Activated CD8-positive, alpha-beta memory T cell treated with anti-CD3 and anti-CD28 coated beads for 1 hour (primary cell): ENCODE measurements around the gene MTOR.
"Not testable (repeated sequence)": the region's sequence is repeated elsewhere in the genome, so short reads cannot be mapped to it uniquely, and the experiment has no call there.

ENCODE experiments used
- DNase-seq, 2 donors: peaks; one replicate each; pipeline ENCODE4 v3.0.0-alpha.2; 2020; ENCODE audit warnings: low read depth in 1 of 2; ENCODE audit errors: extremely low read depth in 1 of 2

Gene MTOR

DNA sequence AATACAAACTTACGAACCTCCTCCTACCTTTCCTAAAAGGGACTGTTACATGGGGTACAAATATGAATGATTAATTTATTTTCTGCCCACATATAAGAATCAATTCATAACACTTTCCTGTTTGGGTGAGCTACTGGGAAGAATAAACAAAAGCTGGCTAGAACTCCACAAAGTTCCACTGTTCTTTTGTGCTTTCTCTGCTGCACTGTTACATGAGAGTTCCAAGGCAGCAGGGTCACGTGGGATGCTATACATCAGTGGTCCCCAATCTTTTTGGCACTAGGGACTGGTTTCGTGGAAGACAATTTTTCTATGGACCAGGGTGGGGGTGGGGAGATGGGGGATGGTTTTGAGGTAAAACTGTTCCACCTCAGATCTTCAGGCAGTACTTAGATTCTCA, 75.4 kb downstream of the MTOR start:
- DNase-seq = no peak

DNA sequence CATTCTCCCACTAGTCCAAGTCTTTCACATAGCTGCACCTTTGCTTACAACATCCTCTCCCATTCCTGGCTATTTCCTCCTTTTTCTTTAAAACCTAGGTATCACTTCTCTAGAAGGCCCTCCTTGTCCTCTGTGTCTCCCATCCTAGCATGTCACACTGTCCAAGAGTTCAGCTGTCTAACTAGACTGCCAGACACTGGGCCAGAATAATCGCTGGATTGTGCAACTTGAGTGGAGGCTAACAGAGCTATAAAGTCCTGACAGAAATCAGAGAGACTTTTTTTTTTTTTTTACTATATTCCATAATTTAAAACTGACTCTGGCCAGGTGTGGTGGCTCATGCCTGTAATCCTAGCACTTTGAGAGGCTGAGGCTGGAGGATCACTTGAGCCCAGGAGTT, 77.4 kb downstream of the MTOR start:
- DNase-seq = no peak

DNA sequence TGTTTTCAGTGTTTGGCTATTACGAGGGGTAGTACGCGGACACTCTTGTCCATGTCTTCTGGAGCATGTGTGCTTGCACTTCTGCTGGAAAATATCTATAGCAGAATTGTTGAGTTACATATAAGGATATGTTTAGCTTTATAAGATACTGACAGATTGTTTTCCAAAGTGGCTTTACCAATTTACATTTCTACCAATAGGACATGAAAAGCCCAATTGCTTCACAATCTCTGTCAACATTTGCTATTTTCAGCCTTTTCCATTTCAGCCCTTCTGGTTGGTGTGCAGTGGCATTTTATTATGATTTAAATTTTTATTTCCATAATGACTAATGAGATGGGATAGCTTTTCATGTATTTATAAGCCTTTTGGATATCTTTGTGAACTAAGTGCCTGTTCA, 79.5 kb downstream of the MTOR start:
- DNase-seq = no peak

DNA sequence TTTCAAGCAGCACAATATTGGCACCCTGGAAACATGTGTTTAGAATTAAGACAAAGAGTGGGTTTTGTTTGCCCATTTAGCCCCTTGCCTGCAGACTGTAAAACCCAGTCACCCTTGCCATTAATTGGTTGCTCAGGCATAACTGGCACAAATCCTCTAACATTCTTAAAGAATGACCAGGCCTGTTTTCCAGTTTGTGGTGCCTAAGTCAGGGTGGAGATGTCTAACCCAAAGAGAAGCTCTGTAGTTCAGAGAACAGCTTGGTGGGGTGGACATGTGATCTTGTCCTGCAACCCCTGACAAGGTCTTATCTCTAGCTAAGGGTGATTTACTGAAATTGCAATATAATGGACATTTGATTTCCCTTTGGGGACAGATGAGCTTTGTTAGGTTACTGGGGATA, 82.0 kb downstream of the MTOR start:
- no peak for DNase-seq

DNA sequence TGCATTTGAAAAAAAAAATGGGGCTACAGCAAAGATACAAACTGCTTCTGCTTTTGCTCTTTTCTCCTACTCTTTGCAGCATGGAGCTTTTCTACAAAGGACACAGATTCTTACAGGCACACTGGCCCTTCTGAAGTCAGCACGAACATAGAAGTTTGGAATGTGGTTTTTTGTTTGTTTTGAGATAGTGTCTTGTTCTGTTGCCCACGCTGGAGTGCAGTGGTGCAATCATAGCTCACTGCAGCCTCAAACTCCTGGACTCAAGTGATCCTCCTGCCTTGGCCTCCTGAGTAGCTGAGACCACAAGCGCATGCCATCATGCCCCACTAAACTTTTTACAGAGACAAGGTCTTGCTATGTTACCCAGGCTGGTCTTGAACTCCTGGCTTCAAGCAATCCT, 82.6 kb downstream of the MTOR start:
- DNase-seq = not testable (repeated sequence)

DNA sequence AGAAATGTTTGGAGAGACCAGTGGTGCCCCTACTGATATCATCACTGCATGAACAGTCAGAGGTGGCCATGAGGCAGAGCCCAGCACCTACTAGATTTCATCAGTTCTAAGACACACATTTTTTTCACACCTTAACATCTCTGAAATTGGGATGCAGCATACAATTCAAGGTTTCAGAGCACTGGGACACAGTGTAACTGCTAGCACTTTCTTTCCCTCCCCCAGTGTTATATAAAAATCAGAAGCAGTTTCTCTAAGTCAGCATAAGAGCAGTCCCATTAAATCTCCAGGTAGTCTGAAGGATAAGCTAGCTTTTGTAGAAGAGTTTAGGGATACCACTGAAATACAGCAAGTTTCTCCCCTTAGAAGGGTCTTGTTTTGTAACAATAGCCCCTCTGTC, 83.2 kb downstream of the MTOR start:
- no peak for DNase-seq

DNA sequence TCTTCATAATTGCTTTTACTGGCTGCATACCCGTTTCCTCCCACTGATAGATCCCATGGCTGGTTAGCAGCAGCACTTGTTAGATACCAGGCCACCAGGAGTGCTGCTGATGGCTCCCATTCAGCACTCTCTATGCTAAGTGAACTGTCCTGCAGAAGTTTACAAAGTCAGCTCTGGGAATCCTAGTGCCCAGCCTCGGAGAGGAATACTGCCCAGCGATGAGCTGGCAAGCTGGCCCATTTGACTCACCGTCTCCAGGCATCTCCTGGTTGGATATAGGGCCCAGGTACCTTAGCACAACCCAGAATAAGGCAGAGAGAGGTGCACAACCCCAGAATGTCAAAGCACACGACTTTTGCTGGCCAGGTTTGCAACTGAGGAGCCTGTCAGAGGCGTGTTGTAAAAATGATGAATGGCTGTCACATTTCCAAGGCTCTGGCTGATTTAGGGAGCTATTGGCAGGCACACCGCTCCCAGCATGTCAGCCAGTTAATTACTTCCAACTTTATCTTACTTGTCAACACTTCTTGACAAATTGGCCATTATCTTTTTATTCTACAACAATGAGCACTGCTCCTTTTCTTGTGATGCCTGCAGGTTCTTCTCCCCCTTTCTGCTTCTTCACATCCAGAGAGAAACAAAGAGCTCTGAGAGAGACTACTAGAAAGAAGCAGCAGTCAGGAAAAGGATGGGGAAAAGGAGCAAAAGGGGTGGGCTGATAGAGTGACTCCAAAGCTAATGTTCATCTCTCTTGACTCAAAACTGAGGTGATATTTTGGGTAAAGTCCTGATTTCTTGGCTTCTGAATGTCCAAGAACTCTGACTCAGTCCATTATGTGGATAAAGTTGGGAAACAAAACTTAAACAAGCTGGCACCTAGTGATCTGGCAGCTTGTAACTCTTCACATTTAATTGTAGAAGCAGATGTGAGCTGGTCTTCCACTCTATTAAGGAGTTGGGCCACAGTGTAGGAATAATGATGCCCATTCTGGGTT, 84.0 kb downstream of the MTOR start:
- DNase-seq = no peak

DNA sequence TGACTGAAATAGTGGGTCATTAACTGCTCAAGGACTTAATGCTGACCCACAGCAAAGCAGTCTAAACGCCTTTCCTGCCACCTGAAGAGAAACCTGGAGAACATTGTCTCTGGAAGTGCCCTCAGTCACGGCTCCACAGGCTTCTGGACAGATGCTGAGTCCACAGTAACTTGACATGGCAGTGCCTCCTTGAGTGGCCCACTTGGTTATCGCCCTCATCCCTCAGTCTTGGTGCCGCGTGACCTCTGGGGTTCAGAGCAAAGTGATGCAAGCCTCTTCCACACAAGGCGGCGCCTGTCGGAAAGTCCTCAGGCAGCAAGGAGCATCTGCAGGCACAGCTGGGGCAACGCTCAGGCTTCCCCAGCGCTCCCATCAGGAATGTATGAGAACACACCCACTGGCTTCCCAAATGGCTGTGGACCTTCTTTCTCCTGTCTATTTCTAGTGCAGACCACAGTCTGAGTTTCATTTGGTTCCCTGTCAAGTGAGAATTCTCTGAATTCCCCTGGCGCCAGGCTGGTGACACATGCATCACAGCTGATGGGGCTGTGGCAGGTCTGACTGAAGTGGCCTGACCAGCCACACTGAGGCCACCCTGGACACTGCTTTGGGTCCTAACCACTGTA, 86.2 kb downstream of the MTOR start:
- DNase-seq = no peak

DNA sequence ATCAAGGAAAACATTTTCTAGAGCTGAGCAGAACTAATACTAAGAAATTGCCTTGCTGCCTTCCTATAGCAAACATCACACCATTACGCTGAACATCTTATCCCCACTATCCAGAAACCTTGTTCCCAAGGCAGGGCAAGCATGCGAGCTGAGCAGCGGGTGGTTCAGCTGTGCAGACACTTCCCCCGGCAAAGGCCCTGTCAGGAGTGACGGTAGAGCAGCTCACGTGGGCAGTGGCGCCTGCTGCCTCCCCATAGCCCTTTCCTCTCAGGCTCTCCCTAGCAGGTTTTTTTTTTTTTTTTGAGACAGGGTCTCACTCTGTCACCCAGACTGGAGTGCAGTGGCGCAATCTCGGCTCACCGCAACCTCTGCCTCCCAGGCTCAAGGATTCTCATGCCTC, 86.9 kb downstream of the MTOR start:
- DNase-seq = no peak

DNA sequence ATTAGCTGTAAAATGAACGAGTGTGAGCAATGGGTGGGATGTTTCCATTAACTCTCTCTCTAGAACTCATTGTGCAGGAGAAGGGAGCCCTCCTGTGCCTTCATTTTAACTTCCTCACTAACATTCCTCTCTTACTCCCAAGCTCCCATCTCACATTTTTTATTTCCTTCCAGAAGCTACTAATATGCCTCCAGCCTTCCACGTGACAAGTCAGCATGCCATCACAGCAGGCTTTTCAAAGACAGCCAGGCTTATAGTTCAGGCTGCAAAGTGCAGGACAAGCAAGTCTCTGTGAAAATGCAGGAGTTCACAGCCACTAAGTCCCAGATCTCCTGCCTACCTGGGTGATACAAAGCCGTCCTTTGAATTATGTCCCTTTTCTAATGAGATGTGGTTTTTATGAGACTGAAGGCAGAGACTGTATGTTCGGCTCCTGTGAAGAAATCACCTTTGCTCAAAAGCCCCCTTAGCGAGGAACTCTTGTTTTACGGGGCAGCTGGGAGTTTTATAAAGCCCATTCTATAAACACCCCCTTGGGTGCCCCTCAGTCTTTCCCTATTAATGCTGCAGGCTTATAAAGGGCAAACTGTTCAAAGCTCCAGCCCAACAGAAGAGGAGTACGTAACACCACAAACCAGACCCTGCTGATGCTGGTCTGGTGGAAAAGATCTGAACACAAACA, 87.9 kb downstream of the MTOR start:
- no peak for DNase-seq

DNA sequence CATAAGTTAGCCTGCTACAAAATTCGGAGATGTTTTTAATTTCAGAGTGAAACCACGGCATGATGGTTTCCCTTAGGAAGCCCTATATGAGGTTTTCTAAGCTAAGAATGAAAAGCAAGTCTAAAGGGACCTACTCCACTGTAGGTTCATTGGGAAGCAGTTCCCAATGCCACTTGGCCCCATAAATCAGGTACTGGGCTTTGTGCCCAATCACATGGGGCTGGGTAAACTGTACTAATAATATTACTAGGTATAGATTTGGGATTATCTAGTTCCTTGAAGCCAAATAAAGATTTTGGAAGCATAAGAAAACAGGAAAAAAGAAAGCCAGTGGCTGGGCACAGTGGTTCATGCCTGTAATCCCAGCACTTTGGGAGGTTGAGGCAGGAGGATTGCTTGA, 92.2 kb downstream of the MTOR start:
- DNase-seq = no peak

DNA sequence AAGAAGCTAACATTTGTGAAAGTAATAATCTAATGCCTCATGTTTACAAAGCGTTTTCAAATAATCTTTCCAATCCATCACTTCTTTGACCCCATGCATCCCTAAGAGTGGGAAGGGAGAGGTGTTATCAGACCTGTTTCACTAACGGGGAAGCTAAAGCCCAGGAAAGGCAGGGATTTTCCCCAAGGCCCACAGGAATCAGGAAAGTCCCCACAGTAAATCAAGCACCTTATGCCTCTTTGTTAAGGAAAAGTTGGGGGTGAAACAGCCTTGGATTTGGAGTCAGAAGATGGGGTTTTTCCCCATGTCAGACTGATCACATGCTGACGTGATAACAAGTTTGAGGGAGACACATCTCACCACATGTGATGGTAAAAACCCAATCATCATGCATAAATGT, 93.1 kb downstream of the MTOR start:
- no peak for DNase-seq

DNA sequence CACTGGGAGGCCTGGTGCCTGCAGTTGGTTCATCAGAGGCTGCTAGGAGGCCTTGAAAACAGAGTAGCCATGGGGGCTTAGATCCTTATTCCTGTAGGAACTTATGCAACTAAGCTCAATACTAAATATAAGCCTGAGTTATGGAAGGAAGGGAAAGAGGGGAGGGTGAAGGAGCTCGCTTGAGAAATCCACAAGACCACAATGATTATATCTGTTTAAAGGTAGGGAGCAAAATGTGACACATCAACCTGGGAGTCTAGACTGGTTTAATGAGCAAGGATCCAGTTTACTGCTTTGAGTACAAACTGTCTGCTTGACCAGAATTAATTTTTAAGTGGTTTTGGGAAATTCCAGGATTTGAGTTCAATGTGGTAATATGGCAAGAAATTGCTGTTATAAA, 93.6 kb downstream of the MTOR start:
- no peak for DNase-seq

DNA sequence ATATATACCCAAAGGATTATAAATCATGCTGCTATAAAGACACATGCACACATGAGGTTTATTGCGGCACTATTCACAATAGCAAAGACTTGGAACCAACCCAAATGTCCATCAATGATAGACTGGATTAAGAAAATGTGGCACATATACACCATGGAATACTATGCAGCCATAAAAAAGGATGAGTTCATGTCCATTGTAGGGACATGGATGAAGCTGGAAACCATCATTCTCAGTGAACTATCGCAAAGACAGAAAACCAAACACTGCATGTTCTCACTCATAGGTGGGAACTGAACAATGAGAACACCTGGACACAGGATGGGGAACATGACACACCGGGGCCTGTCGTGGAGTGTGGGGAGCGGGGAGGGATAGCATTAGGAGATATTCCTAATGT, 95.6 kb downstream of the MTOR start:
- DNase-seq = not testable (repeated sequence)

DNA sequence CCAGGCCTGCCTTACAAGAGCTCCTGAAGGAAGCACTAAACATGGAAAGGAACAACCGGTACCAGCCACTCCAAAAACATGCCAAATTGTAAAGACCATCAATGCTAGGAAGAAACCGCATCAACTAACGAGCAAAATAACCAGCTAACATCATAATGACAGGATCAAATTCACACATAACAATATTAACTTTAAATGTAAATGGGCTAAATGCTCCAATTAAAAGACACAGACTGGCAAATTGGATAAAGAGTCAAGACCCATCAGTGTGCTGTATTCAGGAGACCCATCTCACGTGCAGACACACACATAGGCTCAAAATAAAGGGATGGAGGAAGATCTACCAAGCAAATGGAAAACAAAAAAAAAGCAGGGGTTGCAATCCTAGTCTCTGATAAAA, 99.6 kb downstream of the MTOR start:
- DNase-seq = not testable (repeated sequence)

DNA sequence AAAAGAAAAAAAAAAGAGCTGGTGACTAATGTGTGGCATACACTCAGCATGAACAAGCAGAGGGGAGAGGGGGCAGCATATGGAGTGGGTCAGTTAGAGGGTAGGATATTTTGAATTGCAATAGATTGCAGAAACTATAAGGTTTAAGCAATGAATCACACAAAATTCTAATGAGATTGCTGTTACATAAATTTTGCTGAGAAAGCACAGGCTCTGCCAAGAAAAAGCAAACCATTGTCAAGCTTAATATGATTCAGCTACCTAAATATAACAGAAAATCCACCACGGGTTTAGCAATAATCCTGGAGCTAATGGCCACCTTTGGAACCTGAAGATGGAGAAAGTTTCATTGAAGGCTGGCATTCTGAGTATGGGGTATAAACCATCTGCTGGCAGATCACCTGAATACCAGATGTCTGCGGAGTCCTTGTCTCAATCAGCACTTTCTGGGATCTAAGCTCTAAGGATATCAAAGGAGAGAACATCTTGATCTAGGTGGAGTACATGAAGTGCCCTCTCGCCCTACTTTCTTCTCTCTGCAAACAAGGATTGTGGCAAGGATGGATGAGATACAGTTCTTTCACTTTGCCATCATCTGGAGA, 103.5 kb downstream of the MTOR start:
- DNase-seq = no peak

DNA sequence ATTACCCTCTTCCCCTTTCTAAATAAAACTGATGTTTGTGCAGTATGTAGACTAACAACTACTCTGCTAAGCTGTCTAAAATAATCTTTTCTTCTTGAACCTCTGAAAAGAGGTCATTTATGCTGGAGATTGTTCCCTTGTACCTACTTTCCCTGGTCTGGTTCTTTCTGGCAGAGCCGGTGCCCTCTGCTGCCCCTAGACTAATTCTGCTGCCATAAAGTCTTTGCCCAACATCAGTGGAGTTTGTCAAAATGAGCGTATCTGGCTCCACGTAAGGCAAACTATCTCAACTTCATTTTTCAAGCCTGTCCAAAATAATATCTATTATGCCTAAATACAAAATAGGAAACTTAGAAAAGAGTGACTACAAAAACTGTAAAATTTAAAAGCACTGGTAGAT, 104.1 kb downstream of the MTOR start:
- DNase-seq = no peak

DNA sequence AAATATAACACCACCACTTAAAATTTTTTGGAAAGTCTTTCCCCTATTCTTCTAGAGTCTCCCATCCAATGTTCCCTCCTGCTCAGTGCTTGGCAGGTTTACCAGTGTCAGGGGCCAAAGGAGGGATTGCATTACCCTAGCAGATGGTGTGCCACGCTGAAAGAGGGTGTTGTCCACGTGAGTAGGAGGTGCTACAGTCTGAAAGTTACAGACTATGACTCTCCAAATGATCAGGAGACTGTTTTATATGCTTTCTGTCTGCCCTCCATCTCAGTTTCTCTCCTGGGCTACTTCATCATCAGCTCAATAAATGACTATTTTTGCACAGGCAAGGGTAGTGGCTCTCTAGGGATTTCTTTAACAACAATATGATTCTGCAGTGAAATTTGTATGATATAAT, 104.5 kb downstream of the MTOR start:
- no peak for DNase-seq

DNA sequence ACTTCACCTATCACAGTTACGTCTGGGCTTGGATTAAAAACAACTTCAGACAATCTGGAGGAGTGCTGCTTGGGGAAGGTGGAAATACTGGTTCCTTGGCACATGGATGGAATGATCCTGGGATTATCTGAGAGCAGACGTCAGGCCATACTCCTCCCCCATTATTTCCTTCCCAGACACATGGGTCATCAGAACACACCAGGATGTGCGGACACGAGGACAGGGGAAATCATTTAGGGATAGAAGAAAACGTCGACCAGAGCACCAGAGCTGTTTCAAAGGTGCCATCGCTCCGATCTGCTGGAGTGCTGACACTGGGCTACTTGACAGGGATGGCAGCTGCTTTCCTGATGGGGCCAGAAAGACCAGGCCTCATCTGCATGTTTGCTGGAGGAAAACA, 105.0 kb downstream of the MTOR start:
- DNase-seq = no peak

DNA sequence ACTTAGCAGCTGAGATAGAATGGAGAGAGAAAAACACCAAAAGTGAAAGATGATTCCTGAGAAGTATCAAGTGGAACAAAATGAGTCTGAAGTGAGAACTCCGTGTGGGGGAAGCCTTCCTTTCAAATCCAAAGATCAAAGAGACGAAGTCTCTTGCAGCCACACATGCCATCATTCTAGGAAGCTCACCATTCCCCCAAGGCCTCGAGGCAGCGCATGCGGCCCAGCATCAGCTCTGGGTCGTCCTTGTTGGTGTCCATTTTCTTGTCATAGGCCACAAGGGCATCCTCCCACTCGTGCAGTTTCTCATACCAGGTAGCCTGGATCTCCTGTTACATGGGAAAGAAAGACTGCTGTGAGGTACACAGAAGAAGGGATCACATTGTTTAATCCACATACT, 105.4 kb downstream of the MTOR start:
- no peak for DNase-seq

DNA sequence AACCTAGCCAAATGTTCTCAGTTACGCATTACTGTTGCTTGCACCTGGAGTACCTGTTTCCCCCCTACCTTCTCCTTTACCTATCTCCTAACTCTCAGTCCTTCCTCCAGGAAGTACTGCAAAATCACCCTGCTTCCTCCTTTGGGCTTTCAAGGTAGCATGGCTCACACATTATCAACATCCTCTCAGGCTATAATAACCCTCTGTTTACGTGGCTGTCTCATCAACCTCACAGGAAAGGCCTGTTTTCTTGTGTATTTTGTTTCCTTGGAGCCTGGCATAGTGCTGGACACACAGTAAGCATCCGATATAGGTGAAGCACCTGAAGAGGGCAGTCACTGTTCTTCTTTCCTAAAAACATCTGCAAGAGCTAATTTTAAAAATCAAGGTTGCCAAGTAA, 105.9 kb downstream of the MTOR start:
- no peak for DNase-seq
